NCI-H2029 treated with DMSO at 0.1 percent for 48 hours (cell line): ENCODE results near the gene KCNA3.
"Not testable (repeated sequence)": the region's sequence is repeated elsewhere in the genome, so short reads cannot be mapped to it uniquely, and the experiment has no call there.

Experiments
- DNase-seq: peaks from one replicate; lab custom pipeline; 2025; lab: John Stamatoyannopoulos, UW

KCNA3 gene

GRCh38 chr1:110680036-110680735 is 5.4 kb upstream of the KCNA3 start:
- DNase-seq, result no peak

DNA sequence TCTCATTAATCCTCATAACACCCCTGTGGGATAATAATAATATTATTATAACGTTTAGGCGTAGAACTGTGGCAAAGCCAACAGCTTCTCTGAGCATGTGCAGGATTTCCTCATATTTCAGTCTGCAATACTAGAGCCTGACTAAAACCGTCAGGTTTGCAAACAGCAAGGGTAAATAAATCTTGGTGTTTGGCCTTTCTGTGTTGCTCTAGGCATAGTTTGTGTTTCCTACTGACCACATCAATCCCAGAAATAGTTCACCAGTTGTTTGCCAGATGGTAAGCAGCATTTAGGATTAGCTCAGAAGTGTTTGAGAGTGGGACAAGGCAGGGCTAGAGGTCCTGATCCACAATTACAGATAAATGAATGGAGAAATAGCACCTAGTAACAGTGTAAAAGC is 2.8 kb upstream of the KCNA3 start:
- DNase-seq, result no peak

DNA sequence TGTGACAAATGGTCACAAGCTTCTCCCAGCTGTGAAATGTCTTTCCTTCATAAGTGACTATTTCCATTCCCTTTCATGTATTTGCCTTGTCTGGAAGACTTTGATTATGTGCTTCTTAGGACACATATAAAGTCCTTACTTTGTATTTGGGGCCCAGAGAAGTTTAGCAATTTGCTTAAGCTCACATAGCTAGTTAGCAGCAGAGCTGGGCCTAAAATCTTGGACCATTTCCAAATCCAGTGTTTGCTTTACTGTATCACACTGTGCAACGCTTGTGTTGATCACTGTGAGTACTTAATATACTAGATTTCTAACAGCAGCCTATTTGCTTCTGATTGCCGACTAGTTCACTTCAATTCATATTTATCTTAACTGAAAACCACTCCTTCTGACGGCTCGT is 2.2 kb upstream of the KCNA3 start:
- DNase-seq, result no peak

GRCh38 chr1:110675060-110675791 is 486 bp upstream of the KCNA3 start:
- no peak for DNase-seq

GRCh38 chr1:110673805-110674336 is 869 bp downstream of the KCNA3 start:
- no peak for DNase-seq

DNA sequence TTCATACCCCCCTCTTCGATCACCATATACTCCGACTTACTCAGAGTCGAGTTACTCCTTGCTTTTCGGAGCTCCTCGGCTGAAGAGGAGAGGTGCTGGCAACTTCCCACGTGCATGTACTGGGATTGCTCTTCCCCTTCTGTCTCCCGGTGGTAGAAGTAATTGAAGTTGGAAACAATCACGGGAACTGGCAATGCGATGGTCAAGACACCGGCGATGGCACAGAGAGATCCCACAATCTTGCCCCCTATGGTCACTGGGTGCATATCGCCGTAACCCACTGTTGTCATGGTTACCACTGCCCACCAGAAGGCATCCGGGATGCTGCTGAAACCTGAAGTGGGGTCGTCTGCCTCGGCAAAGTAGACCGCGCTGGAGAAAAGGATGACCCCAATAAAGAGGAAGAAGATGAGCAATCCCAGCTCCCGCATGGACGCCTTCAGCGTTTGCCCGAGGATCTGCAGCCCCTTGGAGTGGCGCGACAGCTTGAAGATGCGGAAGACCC is 1.5 kb downstream of the KCNA3 start:
- no peak for DNase-seq

DNA sequence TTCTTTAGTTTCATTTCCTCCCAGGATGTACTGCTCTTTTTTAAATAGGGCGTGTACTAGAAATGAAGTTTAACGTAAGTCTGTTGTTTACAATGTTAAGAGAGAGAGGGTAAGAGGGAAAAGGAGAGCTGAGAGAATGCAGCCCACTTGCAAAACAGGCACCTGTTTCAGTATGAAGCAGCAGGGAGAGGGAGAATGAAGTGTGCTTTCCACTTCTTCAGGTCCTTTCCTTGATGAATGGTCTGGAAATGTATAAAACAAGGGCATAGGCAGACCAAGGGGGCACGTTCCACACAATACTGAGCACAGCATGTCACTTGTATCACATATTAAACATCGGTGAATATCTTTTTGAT is 2.0 kb downstream of the KCNA3 start:
- DNase-seq, result no peak

- DNase-seq, result no peak
Observed at GRCh38 chr1:110672001-110672752, 2.6 kb downstream of the KCNA3 start.

- DNase-seq, result no peak
Observed at GRCh38 chr1:110671361-110671760, 3.4 kb downstream of the KCNA3 start.

DNA sequence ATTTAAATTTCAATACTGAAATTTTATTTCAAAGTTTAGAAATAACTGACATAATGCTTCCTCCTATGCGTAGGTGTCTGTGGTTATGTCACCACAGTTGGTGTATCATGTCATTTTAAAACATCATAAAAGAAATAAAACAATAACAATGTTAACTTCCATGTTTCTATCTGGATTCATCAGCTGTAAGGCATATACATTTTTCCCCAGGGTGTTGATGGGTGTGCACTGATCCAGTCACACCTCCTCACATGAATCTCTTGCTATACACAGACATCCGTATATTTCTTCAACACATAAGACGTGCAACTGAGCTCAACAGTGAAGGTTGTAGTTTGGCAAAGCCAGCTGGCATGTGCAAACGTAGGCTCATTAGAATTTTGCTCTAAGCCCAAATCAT is 6.2 kb downstream of the KCNA3 start:
- DNase-seq, result no peak

DNA sequence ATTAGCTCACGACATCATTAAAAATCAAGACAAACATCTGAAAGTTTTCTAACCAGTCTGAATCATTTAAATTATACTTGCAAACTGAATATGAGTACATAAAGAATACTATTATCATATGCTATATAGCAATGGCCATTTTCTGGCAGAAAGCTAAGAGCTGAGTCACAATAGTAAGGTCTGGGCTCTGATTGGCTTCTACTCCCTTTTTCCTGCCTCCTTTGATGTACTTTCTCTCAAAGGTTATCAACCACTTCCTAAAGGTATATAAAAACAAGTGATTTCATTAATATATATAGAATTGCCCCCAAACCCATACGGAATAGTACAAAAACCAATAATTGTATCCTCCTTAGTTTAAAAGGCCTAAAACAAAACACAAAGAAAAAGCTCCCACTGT is 7.0 kb downstream of the KCNA3 start:
- DNase-seq, result no peak

DNA sequence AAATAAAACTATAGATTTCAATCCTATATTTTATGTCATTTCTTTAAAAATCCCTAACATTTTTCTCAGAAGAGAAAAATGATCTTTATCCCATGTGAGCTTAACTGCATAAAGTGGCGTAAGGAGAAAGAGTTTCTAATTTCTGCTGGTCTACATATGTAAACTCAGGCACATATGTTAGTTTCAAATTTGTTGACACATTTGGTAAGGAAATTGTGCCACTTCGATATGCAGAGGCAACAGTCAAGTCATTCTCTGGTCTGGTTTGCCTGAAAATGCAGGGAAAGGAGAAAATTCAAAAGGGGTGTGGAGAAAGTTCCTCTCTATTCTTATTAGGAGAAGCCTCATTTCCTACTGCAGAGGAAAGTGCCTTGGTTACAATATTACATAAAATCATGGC is 11.5 kb downstream of the KCNA3 start:
- no peak for DNase-seq

GRCh38 chr1:110659559-110659958 is 15.2 kb downstream of the KCNA3 start:
- not testable (repeated sequence) for DNase-seq

DNA sequence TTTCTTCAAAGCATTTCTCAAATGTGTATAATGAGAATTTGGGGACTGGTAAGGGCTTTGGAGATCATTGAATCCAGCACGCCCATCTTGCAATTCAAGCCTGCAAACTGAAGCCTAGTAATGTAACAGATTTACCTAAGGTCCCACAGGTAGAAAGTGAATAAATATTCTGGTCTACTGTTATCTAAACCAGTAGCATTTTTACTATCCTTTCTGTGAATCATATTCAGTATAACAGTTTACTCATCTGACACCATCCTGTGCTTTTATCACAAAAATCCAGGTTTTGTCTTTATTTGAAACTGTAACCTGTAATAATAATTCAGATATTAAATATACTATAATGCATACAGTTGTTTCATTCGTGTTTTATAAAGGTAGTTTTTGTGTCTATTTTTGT is 17.4 kb downstream of the KCNA3 start:
- no peak for DNase-seq

GRCh38 chr1:110650609-110651008 is 24.1 kb downstream of the KCNA3 start:
- no peak for DNase-seq

DNA sequence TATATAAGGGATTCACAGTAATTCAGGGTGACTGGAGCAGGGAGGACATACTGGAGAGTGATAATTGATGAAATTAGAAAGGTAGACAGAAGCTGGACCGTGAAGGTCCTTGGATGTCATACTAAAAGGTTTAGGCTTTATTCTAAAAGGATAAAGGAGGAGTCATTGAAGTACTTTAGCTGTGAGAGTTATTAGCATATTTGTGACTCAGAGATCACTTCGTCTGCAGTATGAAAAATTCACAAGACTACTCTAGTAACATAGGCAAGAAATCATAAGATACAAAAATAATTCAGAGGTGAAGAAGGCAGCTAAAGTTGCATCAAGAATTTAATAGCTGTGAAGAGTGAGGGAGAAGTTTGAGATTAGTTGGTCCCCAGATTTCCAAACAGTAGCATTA is 26.3 kb downstream of the KCNA3 start:
- DNase-seq, result no peak

DNA sequence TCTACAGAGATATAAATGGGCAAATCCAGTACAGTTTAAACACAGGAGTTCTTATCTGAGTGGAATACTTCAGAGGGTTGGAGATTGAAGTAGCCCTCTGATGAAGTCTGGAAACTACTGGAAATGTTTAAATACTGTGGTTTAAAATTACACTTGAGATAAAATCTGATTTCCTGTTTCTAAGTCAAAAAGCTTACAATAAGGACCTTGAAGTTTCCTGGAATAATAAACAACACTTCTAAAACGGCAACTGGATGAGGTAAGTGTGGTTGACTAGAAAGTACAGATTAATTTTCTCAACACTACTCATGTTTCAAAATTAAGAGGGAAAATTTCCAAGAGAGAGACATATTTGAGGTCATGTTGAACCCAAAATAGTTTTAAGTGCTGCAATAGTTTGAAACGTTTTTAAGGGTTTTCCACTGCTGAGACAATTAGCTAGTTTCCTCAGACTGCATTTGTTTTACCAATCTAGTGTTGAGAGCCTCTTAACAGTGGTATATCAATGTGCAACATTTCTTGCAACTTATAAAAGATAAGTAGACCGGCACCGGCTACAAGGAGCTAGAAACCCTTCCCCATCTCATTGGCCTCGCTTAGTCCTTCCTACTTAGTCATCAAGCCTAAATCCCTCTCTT is 27.4 kb downstream of the KCNA3 start:
- no peak for DNase-seq

- no peak for DNase-seq
Observed at GRCh38 chr1:110645821-110646735, 28.7 kb downstream of the KCNA3 start.

DNA sequence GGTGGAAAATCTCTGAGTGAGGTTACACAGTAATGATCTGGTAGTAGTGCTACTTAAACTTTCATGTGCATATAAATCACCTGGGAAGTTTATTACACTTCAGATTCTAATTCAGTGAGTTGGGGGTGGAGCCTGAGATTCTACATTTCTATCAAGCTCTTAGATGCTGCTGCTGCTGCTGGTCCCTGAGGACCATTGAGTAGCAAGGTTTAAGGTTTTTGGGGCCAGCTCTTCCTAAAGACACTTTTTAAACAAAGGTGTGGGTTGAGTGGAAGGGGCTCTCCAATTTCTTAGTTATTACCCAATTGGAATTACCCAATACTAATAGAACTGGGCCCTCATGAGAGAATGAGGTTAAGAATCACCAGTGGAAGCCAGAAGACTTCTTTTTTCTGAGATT is 29.5 kb downstream of the KCNA3 start:
- no peak for DNase-seq

DNA sequence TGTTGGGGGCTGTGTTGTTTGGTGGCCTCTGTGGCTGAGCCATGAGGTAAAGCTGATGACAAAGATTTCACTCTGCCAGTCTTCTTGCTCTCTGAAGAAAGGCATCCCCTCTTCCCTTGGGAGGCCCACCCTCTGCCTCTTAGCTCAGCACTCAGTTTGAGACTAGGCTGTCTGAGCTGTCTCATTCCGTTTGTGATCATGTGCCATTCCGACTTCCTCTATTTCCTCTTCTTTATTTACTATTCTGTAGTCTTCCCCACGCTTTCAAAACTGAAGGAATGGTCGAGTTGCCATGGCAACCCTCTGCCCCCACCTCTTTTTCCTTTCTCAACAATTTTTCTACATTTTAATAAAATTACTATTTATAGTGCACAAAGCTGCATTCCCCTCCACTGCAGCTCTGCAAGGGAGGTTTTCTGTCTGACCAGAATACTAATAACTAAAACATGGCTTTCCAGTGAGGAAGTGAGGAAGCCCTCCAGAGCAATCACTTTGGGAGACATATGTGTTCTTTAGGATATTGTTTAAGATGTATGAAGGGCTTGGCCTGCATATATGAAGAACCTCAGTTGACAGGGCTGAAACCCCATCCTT is 30.8 kb downstream of the KCNA3 start:
- DNase-seq, result no peak
